GM23248 (cell line): ENCODE results near the gene APP. TPM values are rescaled to one million over a fixed set of nuclear protein-coding genes. Genes with fewer than 3 reads are reported as not detected.
A peak's percentile ranks its signal among the peaks of the same experiment; 100 is the strongest.
"Not testable (repeated sequence)": the region's sequence is repeated elsewhere in the genome, so short reads cannot be mapped to it uniquely, and the experiment has no call there.

ENCODE experiments used
- DNase-seq: peaks from one replicate; pipeline ENCODE4 v3.0.0-alpha.2; 2015
- H2AFZ ChIP-seq: fragments of 200-600 bp; sonication (generic); 2 replicates; pipeline ENCODE4 v1.6.1; 2016; ENCODE audit warnings: antibody characterized with exemption
- H3F3A ChIP-seq: fragments of 200-600 bp; sonication (generic); 2 replicates; pipeline ENCODE4 v1.6.1; 2016; ENCODE audit warnings: mild to moderate bottlenecking, antibody characterized with exemption, mixed run types; ENCODE audit not compliant: insufficient read depth
- H3K27ac ChIP-seq: fragments of 200-600 bp; sonication (generic); 2 replicates; pipeline ENCODE4 v1.5.1; 2016; ENCODE audit warnings: mild to moderate bottlenecking
- H3K27me3 ChIP-seq: fragments of 200-600 bp; sonication (generic); replicated peaks from 2 replicates; pipeline ENCODE4 v1.6.1; 2016; ENCODE audit warnings: mild to moderate bottlenecking; ENCODE audit not compliant: insufficient read depth
- H3K36me3 ChIP-seq: fragments of 200-600 bp; sonication (generic); 2 replicates; pipeline ENCODE4 v1.6.1; 2016; ENCODE audit warnings: low read depth, mild to moderate bottlenecking
- H3K4me1 ChIP-seq: fragments of 200-600 bp; sonication (generic); 2 replicates; pipeline ENCODE4 v1.6.1; 2016; ENCODE audit warnings: mild to moderate bottlenecking; ENCODE audit not compliant: insufficient read depth
- H3K4me2 ChIP-seq: fragments of 200-600 bp; sonication (generic); one replicate; pipeline ENCODE4 v1.6.1; 2016; ENCODE audit warnings: mild to moderate bottlenecking; ENCODE audit not compliant: unreplicated experiment
- H3K4me3 ChIP-seq: fragments of 200-600 bp; sonication (generic); 2 replicates; pipeline ENCODE4 v1.5.1; 2016; ENCODE audit warnings: mild to moderate bottlenecking
- H3K79me2 ChIP-seq: fragments of 200-600 bp; sonication (generic); 2 replicates; pipeline ENCODE4 v1.6.1; 2016; ENCODE audit warnings: mild to moderate bottlenecking; ENCODE audit not compliant: insufficient read depth
- H3K9ac ChIP-seq: fragments of 200-600 bp; sonication (generic); 2 replicates; pipeline ENCODE4 v1.6.1; 2016; ENCODE audit warnings: mild to moderate bottlenecking
- H3K9me2 ChIP-seq: fragments of 200-600 bp; sonication (generic); 2 replicates; pipeline ENCODE4 v1.6.1; 2016; ENCODE audit warnings: mixed run types, mild to moderate bottlenecking, moderate library complexity; ENCODE audit not compliant: insufficient read depth
- H3K9me3 ChIP-seq: fragments of 200-600 bp; sonication (generic); one replicate; pipeline ENCODE4 v1.6.1; 2017; ENCODE audit warnings: low read depth
- H4K20me1 ChIP-seq: fragments of 200-600 bp; sonication (generic); 2 replicates; pipeline ENCODE4 v1.6.0; 2016; ENCODE audit not compliant: insufficient read depth
- EZH2 ChIP-seq: fragments of 200-600 bp; sonication (generic); IDR thresholded peaks from 2 replicates; pipeline ENCODE4 v1.6.1; 2018; ENCODE audit warnings: antibody characterized with exemption, mild to moderate bottlenecking; ENCODE audit not compliant: insufficient read depth, poor library complexity, severe bottlenecking
- EZH2phosphoT487 ChIP-seq: fragments of 200-600 bp; sonication (generic); IDR thresholded peaks from 2 replicates; pipeline ENCODE4 v1.6.1; 2018; ENCODE audit warnings: antibody characterized with exemption, moderate library complexity, mild to moderate bottlenecking, low read depth; ENCODE audit not compliant: insufficient read depth
- WGBS, 2 experiments: methylation state at CpG; one replicate each; pipeline ENCODE4 v1.1.6; 2015 to 2017; ENCODE audit warnings: low lambda C conversion rate in 2 of 2, low coverage in 1 of 2; ENCODE audit errors: missing lambda C conversion rate in 2 of 2; 5-methylcytosine and 5-hydroxymethylcytosine counted together
- in situ Hi-C: fragments of 300-500 bp; cut with MboI; formaldehyde crosslinking; loops from 2 replicates; pipeline ENCODE4 v1.15.0; 2020
- polyA plus RNA-seq: library from polyadenylated mRNA; unstranded; fragments of >200 nt; fragmentation: Nextera tagmentation; extraction: Ambion mirVana; gene quantifications from 2 replicates; pipeline ENCODE4 v1.2.1, GENCODE V29; 2016
- total RNA-seq: library from RNA; depleted of rRNA; stranded (reverse); fragments of >200 nt; shearing (Covaris generic); gene quantifications from 2 replicates; pipeline ENCODE4 v1.2.3, GENCODE V29; 2014

APP gene
- total and polyA plus RNA-seq, 2 experiments from 2014 or later, result 35.0 to 292 TPM

GRCh38 chr21:26082549-26082948 is 88.0 kb downstream of the APP start:
- H3K27ac ChIP-seq, result no peak overlapping the region
- 64 to 78% methylated on average over 2 of the region's 2 CpGs for WGBS, 2 experiments
- no peaks in the 10 kb centered on the region for H3K27me3 ChIP-seq
- H3K36me3 ChIP-seq, result no peaks in the 10 kb centered on the region; the same call in 1 of the 2 replicates
- no peaks in the 10 kb centered on the region for H3K9me3 ChIP-seq
- no peak overlapping the region for H3K4me2 ChIP-seq
- H3K4me1 ChIP-seq, result peaks cover 11% of the 10 kb centered on the region; the same call in 1 of the 2 replicates
- H4K20me1 ChIP-seq, result no peaks in the 10 kb centered on the region
- no peak overlapping the region for H2AFZ ChIP-seq
- H3K79me2 ChIP-seq, result peaks cover 86% of the 10 kb centered on the region
- in situ Hi-C loops, result no loop called here
- H3K9me2 ChIP-seq, result no peaks in the 10 kb centered on the region
- H3K9ac ChIP-seq, result no peak overlapping the region
- no peak overlapping the region for H3K4me3 ChIP-seq
- H3F3A ChIP-seq, result peaks cover 12% of the 10 kb centered on the region
- no peak for DNase-seq
- TF ChIP-seq EZH2phosphoT487, result no peak
- TF ChIP-seq EZH2, result no peak

GRCh38 chr21:26081175-26081760 is 89.3 kb downstream of the APP start:
- H3K79me2 ChIP-seq, result peaks cover 86% of the 10 kb centered on the region

GRCh38 chr21:26080211-26080610 is 90.4 kb downstream of the APP start:
- Histone ChIP-seq H3K36me3 (no peaks in the 10 kb centered on the region; the same call in 1 of the 2 replicates), H3K9ac (no peak overlapping the region), H3K27ac (no peak overlapping the region), H3F3A (peaks cover 12% of the 10 kb centered on the region), H3K4me1 (peaks cover 11% of the 10 kb centered on the region; the same call in 1 of the 2 replicates), H3K4me3 (no peak overlapping the region), H4K20me1 (no peaks in the 10 kb centered on the region), H2AFZ (no peak overlapping the region), H3K27me3 (no peaks in the 10 kb centered on the region), H3K9me3 (no peaks in the 10 kb centered on the region), H3K4me2 (no peak overlapping the region), H3K9me2 (no peaks in the 10 kb centered on the region), H3K79me2 (peaks cover 86% of the 10 kb centered on the region)
- no peak for DNase-seq
- 96 to 98% methylated on average over 6 of the region's 6 CpGs for whole genome bisulfite sequencing, 2 experiments
- in situ Hi-C loops, result no loop called here
- no peak for TF ChIP-seq EZH2phosphoT487
- no peak for TF ChIP-seq EZH2

More at GRCh38 chr21:26081175-26081760, 89.3 kb downstream of the APP start:
- H3K9me3 ChIP-seq, H4K20me1 ChIP-seq, DNase-seq, H3K4me3 ChIP-seq, H3K27me3 ChIP-seq, in situ Hi-C loops, H3K9ac ChIP-seq, H3K9me2 ChIP-seq, H3K36me3 ChIP-seq, H3K4me2 ChIP-seq, H3K27ac ChIP-seq, H2AFZ ChIP-seq: not testable (repeated sequence)
- peaks cover 11% of the 10 kb centered on the region; the same call in 1 of the 2 replicates for H3K4me1 ChIP-seq
- WGBS, 2 experiments, result 94 to 96% methylated on average over 6 to 7 of the region's 7 CpGs
- H3F3A ChIP-seq, result peaks cover 12% of the 10 kb centered on the region

GRCh38 chr21:26079366-26079765 is 91.2 kb downstream of the APP start:
- Histone ChIP-seq H3K79me2 (peaks cover 86% of the 10 kb centered on the region), H3K9me3 (no peaks in the 10 kb centered on the region)

More at GRCh38 chr21:26079366-26079765, 91.2 kb downstream of the APP start:
- Histone ChIP-seq H3K4me1 (peaks cover 11% of the 10 kb centered on the region; the same call in 1 of the 2 replicates), H3K4me2 (no peak overlapping the region), H3K27me3 (no peaks in the 10 kb centered on the region), H3K4me3 (no peak overlapping the region), H2AFZ (peak overlapping the region; percentile 5; the same call in 1 of the 2 replicates), H3K9me2 (no peaks in the 10 kb centered on the region), H4K20me1 (no peaks in the 10 kb centered on the region), H3K36me3 (no peaks in the 10 kb centered on the region; the same call in 1 of the 2 replicates), H3F3A (peaks cover 12% of the 10 kb centered on the region), H3K9ac (no peak overlapping the region), H3K27ac (0 out of 2 replicates have a peak overlapping the region, but pooled peaks have one; percentile 7)
- peak; percentile 34 for DNase-seq
- TF ChIP-seq EZH2 (no peak), EZH2phosphoT487 (no peak)
- in situ Hi-C loops, result no loop called here
- 60 to 72% methylated on average over 4 of the region's 4 CpGs for WGBS, 2 experiments
